ENCODE measurements around the gene RTN4RL2.

RTN4RL2 gene

DNA sequence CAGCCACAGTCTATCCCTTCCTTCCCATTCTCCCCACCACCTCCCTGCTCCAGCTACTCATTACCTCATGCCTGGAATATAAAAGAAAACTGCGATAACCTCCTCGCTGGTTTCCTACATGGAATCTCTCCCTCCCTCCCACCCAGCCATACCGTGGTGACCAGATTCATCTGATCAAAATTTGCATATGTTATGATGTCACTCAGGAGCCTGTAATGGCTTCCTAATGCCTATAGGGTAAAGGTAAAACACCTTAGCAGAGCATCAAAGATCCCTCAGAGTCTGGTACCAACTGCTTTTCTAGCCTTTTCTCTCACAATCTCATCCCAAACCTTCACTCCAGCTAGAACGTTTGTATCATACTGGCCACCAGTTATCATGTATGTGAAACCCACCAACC lies 19.6 kb downstream of the RTN4RL2 start:
- DNase-seq (no peak), ATAC-seq (no peak)
- no peak overlapping the region for H3K27ac Mint-ChIP-seq
- peaks cover 53% of the 10 kb centered on the region for H3K27me3 Mint-ChIP-seq
- H3K4me3 Mint-ChIP-seq: no peak overlapping the region
- H3K9me3 Mint-ChIP-seq: no peaks in the 10 kb centered on the region
- H3K4me1 Mint-ChIP-seq: peaks cover 56% of the 10 kb centered on the region

GRCh38 chr11:57480409-57481137 lies 20.2 kb downstream of the RTN4RL2 start:
- peak; percentile 59 for ATAC-seq
- Mint-ChIP-seq H3K4me3 (no peak overlapping the region), H3K27ac (no peak overlapping the region), H3K4me1 (peaks cover 50% of the 10 kb centered on the region), H3K27me3 (peaks cover 53% of the 10 kb centered on the region), H3K9me3 (no peaks in the 10 kb centered on the region)
- DNase-seq: peak; percentile 69 to 73

DNA sequence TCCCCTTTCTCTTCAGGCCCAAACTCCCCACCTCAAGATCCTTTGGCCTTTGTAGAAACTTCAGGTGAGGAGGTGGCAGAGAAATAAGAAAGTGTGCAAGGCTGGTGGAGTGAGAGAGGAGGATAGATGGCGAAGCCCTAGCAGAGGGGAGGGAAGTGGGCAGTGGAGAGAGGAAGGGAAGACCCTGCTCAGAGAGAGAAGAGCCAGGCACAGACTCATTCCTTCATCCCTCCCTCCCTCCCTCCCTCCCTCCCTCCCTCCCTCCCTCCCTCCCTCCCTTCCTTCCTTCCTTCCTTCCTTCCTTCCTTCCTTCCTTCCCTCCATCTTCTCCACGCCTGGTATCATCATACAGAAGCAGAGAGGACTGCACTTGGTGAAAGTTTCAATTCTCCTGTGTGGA lies 21.0 kb downstream of the RTN4RL2 start:
- peaks cover 43% of the 10 kb centered on the region for H3K4me1 Mint-ChIP-seq
- DNase-seq: no peak

GRCh38 chr11:57481915-57482781 lies 21.8 kb downstream of the RTN4RL2 start:
- no peaks in the 10 kb centered on the region for H3K9me3 Mint-ChIP-seq
- peaks cover 50% of the 10 kb centered on the region for H3K27me3 Mint-ChIP-seq
- H3K27ac Mint-ChIP-seq: no peak overlapping the region
- peaks cover 34% of the 10 kb centered on the region for H3K4me1 Mint-ChIP-seq
- peak; percentile 13 for ATAC-seq
- H3K4me3 Mint-ChIP-seq: peak overlapping the region; percentile 25 to 52
- DNase-seq: no peak

More for the DNA sequence above, 21.0 kb downstream of the RTN4RL2 start:
- Mint-ChIP-seq H3K4me3 (no peak overlapping the region), H3K27ac (no peak overlapping the region), H3K27me3 (peaks cover 53% of the 10 kb centered on the region), H3K9me3 (no peaks in the 10 kb centered on the region)
- ATAC-seq: no peak

- H3K27ac Mint-ChIP-seq: peak overlapping the region in 1 of 2 donors; percentile 87
- ATAC-seq (peak; percentile 77), DNase-seq (peak; percentile 70 to 71)
- H3K4me1 Mint-ChIP-seq: peaks cover 31% of the 10 kb centered on the region
- no peaks in the 10 kb centered on the region for H3K9me3 Mint-ChIP-seq
- peak overlapping the region; percentile 46 to 77 for H3K4me3 Mint-ChIP-seq
- peaks cover 42% of the 10 kb centered on the region for H3K27me3 Mint-ChIP-seq
These were observed 22.6 kb downstream of the RTN4RL2 start for GRCh38 chr11:57482782-57483561.

DNA sequence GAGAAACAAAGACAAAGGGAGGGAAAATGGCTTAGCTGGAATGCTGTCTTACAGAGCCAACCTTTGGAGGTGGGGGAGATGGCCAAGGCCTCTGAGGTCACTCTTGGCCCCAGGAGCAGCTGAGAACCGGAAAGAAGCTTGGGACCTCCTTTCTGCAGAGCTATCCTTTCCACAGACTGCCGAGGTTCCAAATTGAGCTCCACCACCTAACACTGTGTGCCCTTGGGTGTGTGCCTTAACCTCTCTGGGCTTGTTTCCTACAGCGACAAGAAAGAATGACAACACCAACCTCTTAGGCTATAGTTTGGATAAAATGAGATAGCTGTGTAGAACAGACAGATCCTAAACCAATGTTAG lies 23.2 kb downstream of the RTN4RL2 start:
- no peaks in the 10 kb centered on the region for H3K9me3 Mint-ChIP-seq
- peaks cover 31% of the 10 kb centered on the region for H3K4me1 Mint-ChIP-seq
- H3K27me3 Mint-ChIP-seq: peaks cover 36% of the 10 kb centered on the region
- ATAC-seq (no peak), DNase-seq (no peak)
- H3K4me3 Mint-ChIP-seq: peak overlapping the region in 1 of 2 donors; percentile 55
- H3K27ac Mint-ChIP-seq: no peak overlapping the region

GRCh38 chr11:57484141-57484710 lies 23.9 kb downstream of the RTN4RL2 start:
- Mint-ChIP-seq H3K27ac (no peak overlapping the region), H3K27me3 (peaks cover 29% of the 10 kb centered on the region), H3K4me3 (no peak overlapping the region), H3K9me3 (no peaks in the 10 kb centered on the region), H3K4me1 (peaks cover 29% of the 10 kb centered on the region)
- DNase-seq (no peak), ATAC-seq (no peak)

DNA sequence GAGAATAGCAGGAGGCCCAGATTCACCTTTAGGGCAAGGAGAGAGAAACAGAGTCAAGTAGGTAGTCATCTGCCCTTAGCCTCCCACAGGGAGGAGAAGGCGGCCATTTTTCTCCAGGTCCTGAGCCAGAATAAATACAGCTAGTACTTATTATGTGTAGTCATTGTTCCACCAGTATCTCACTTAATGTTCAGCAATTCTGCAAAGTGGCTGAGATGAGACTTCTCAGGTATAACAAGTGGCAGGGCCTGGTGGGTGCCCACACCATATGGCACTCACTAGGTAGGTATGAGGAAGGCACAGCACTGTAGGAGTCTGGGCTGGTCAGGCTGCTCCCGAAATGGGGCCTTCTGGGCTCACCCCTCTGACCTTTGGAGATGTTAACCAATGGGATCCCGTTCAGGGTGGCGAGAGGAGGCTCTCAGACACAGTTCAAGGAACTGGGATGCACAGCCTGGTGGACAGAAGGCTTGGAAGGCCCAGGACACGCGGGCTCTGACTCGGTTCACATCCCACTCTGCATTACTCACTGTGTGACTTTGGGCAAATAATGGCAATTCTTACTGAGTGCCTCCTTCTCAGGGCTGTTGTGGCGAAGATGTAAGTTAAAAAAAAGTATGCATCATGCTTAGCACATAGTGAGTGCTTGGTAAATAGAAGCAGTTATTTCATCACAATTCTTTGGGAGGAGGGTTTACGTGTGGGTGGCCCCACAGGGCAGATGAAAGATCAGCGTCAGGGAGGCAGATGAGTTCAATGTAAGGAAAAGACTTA lies 25.1 kb downstream of the RTN4RL2 start:
- ATAC-seq: no peak
- DNase-seq: no peak
- H3K27me3 Mint-ChIP-seq: peaks cover 24% of the 10 kb centered on the region

DNA sequence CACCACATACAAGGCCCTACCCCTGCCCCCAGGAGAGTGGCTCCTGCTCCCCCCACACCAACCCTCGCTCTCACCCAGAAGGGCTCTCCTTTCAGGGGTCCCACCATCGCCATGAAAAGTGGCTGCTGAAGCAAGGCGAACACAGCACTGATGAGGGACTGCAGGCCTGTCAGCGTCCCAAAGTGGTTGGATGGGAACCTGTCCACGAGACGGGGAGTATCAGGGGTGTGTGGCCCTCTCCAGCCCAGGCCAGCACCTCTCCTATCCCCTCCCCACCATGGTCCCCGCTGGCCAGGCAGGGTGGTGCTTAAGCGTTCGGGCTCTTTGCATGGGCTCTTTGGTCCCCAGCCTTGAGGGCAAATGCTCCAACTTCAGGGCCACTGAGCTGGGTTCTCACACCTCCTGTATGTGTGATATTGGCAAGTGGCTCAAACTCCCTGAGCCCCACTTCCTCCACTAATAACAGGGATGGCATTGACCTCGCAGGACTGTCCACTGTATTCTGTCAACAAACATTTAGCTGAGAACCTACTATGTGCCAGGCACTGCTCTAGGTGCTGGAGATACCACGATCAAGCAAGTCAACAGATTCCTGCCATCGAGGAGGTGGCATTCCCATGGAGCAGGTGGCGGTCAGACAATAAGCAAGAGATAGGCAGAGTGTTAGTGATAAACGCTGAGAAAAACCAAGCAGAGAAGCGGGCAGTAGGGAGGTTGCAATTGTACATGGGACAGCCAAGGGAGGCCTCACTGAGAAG lies 26.9 kb downstream of the RTN4RL2 start:
- H3K27ac Mint-ChIP-seq: no peak overlapping the region
- no peak for DNase-seq
- no peak overlapping the region for H3K4me3 Mint-ChIP-seq
- no peak for ATAC-seq
- H3K9me3 Mint-ChIP-seq: no peaks in the 10 kb centered on the region
- peaks cover 11% of the 10 kb centered on the region for H3K4me1 Mint-ChIP-seq
- peaks cover 10% of the 10 kb centered on the region for H3K27me3 Mint-ChIP-seq

More for the DNA sequence above, 25.1 kb downstream of the RTN4RL2 start:
- Mint-ChIP-seq H3K4me1 (peaks cover 20% of the 10 kb centered on the region), H3K27ac (no peak overlapping the region), H3K4me3 (no peak overlapping the region), H3K9me3 (no peaks in the 10 kb centered on the region)

DNA sequence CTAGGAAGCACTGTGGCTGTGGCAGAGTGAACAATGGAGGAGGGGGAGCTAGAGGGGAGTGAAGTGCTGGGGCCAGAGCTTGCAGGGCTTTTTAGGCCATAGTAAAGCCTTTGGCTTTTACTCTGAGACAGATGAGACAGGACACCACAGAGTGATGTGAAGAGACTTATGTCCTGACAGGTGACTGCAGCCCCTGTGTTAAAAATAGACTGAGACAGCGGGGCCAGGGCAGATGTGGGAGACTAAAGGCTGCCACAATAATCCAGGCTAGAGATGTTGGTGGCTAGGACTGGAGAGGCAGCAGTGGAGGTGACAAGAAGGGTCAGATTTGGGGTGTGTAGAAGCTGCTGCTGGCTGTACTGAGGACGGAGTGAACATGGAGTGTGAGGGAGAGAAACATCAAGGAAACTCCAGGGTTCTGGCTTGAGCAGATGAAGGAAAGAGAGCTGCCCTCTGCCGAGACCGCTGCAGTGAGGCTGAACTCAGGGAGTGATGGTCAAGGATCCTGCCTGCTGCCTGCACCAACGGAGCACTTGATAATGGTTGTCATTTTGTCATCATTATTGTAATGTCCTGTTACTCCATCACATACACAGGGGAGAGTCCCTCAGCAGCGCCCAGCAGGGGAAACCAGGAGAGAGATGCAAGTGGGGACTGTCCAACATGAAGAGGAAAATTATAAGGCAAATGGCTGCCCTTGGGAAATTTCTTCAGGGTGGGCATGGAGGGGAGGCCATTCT lies 27.8 kb downstream of the RTN4RL2 start:
- no peak overlapping the region for H3K4me3 Mint-ChIP-seq
- ATAC-seq: no peak
- H3K27me3 Mint-ChIP-seq: peaks cover under 1% of the 10 kb centered on the region
- H3K9me3 Mint-ChIP-seq: no peaks in the 10 kb centered on the region
- no peak for DNase-seq
- H3K27ac Mint-ChIP-seq: no peak overlapping the region
- peaks cover 7% of the 10 kb centered on the region for H3K4me1 Mint-ChIP-seq

DNA sequence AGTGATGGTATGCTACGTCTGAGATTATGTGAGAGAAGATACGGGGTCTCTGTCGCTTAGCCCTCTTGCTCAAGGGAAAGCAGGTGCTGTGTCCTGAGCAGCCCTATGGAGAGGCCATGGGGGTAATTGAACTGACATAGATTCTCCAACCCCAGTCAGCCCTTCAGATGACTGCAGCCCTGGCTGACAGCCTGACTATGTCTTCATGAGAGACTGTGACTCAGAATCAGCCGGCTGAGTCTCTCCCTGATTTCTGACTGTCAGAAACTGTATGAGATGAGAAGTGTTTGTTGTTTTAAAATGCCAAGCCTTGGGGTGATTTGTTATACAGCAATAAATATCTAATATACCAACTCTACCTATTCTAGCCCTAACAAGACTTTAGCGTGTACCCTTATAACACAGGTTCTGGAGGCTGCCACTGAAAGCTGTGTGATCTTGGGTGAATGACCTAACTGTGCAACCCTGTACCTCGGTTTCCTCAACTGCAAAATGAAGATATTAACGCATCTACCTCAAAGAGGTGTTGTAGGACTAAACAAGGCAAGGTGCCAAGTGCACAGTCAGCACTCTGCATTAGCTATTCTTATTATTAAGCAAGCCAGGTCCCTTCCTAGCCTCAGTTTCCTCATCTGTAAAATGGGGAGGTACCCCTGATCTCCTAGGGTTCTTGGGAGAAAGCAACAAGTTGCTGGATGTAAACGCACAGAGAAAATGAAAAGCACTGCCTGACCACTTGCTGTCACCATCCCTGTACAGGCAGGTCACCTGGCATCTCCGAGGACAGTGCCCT lies 30.3 kb downstream of the RTN4RL2 start:
- Mint-ChIP-seq H3K4me1 (peaks cover 16% of the 10 kb centered on the region), H3K4me3 (no peak overlapping the region), H3K9me3 (no peaks in the 10 kb centered on the region), H3K27ac (no peak overlapping the region), H3K27me3 (no peaks in the 10 kb centered on the region)
- DNase-seq: no peak
- no peak for ATAC-seq

DNA sequence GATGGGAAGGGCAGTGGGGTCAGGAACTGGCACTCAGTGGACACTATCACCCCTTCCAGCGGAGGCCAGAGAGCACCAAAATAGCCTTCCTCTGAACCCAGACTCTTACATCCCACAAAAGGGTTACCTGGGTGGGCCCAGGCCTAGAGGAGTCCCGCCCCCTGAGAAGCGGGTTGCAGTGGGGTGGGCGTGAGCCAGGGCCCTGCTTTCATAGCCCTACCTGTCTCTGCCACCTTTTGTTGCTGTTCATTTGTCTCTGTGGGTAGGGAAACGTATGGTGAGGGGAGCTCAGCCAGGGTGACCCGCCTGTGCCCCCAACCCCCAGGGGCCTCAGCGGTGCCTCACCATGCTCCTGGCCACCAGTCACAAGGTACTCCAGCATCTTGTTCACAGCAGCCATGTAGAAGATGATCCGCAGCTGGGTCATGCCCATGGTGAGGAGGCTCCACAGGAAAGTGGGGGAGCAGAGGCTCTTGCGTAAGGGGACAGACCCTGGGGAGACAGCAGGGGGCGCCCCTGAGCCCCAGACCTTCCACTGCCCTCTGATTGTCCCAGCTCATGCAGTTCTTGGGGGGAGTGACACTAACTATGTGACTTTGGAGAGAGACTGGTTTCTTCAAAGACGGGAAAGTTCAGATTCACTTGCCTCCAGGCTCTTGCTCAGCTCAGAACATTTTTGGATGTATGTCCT lies 31.2 kb downstream of the RTN4RL2 start:
- DNase-seq (peak; percentile 58 to 65), ATAC-seq (peak; percentile 71)
- H3K27me3 Mint-ChIP-seq: no peaks in the 10 kb centered on the region
- H3K9me3 Mint-ChIP-seq: no peaks in the 10 kb centered on the region
- no peak overlapping the region for H3K4me3 Mint-ChIP-seq
- H3K4me1 Mint-ChIP-seq: peaks cover 16% of the 10 kb centered on the region
- no peak overlapping the region for H3K27ac Mint-ChIP-seq
